GM18909 (cell line): ENCODE measurements around the gene DDX49.

Source experiments
- ATAC-seq: cut with Tn5 transposase; IDR thresholded peaks from one replicate; pipeline ENCODE4 v1.9.1; 2021; ENCODE audit warnings: mild to moderate bottlenecking; ENCODE audit not compliant: unreplicated experiment, poor library complexity

Gene DDX49

DNA sequence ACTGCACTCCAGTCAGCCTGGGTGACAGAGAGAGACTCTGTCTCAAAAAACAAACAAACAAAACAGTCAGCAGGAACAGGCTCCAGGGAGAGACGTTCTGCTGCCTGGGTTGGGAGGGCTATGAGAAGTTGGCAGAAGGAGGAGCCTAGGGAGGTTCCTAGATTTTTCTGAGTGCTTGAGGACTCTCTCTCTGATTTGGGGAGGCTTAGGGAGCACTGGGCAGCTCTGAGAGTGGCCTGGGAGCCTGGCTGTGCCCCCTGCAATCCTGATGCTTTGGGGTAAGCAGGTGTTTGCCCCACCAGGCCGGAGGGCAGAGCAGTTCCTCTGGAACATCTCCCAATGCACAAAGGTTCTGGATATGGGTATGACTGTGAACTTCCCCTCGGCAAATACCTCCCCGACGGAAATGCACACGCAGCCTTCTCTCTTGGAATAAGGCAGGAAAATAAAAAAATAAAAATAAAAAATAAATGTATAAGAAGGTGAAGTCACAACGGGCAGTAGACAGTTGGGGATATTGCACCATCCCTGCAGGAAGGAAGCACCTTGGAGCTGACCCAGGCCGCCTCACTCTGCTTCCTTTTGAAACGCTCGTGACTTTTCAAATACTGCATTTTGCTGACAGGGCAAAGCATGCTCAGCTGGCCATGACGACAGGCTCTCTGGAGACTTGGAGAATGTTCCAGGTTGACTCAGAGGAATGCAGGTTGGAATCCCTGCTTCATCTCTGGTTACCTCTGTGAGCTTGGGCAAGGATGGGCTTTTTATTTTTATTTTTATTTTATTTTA lies 48.0 kb downstream of the DDX49 start:
- no peak for ATAC-seq

DNA sequence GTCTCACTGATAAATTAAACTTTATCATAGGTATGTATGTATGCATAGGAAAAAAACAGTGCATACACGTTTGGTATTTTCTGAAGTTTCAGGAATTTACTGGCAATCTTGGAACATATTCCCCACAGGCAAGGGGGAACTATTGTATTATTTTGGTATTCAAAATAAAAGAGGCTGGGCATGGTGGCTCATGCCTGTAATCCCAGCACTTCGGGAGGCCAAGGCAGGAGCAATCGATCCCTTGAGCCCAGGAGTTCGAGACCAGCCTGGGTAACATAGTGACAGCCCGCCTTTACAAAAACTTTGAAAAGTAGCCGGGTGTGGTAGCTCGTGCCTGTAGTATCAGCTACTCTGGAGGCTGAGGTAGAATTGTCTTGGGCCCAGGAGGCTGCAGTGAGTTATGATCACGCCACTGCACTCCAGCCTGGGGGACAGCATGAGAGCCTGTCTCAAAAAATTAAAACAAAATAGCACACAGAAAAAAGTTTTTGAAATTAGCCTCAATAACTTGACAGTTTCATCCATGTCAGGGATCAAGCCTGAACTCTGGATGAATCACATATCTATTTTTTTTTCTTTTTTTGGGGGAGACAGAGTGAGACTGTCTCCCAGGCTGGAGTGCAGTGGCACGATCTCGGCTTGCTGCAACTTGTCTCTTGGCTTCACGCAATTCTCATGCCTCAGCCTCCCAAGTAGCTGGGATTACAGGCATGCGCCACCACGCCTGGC lies 50.6 kb downstream of the DDX49 start:
- ATAC-seq: no peak

- no peak for ATAC-seq
These were observed 52.8 kb downstream of the DDX49 start for GRCh38 chr19:18972301-18972811.

- no peak for ATAC-seq
These were observed 53.3 kb downstream of the DDX49 start for GRCh38 chr19:18972851-18973250.

- no peak for ATAC-seq
These were observed 55.5 kb downstream of the DDX49 start for GRCh38 chr19:18975011-18975410.

DNA sequence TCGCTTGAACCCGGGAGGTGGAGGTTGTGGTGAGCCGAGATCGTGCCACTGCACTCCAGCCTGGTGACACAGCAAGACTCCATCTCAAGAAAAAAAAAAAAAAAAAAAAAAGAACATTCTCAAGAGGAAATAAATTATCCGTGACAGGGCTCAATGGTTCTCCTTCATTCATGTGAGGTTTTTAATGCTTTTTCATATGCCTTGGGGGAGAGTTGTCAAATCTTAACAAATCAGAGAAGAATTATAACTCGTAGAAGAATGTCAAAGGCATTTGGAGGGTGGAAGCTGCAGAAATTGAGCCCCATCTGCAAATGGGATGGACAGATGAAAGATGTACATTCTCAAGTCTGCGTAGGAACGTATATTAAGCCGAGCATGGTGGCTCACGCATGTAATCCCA lies 56.4 kb downstream of the DDX49 start:
- no peak for ATAC-seq
